ENCODE measurements around the gene GRPEL1. TPM values are rescaled to one million over a fixed set of nuclear protein-coding genes. Genes with fewer than 3 reads are reported as not detected.

The GRPEL1 gene
- polyA plus RNA-seq, 1 donor from 2014 or later, result 28.5 TPM

GRCh38 chr4:7115557-7116340, 47.9 kb upstream of the GRPEL1 start:
- Histone ChIP-seq H3K79me2 (replicated peaks; ENCODE audit: insufficient read depth, low read length) (no peaks in the 10 kb centered on the region), H3K9me2 (ENCODE audit: insufficient read depth, low read length) (no peaks in the 10 kb centered on the region), H3K4me3 (ENCODE audit: low read length) (no peak overlapping the region), H3K36me3 (ENCODE audit: insufficient read depth, low read length) (no peaks in the 10 kb centered on the region), H3F3A (ENCODE audit: insufficient read depth, low read length, poor library complexity, severe bottlenecking) (no peaks in the 10 kb centered on the region), H3K9me3 (ENCODE audit: low read length) (no peaks in the 10 kb centered on the region), H3K27ac (ENCODE audit: low read length) (no peak overlapping the region), H3K4me2 (ENCODE audit: low read length) (no peak overlapping the region), H4K20me1 (ENCODE audit: insufficient read depth) (no peaks in the 10 kb centered on the region), H2AFZ (ENCODE audit: low read depth, low read length) (no peak overlapping the region), H3K27me3 (ENCODE audit: insufficient read depth, low read depth, low read length) (no peaks in the 10 kb centered on the region), H3K9ac (ENCODE audit: low read length) (no peak overlapping the region)
- TF ChIP-seq CTCF (IDR thresholded peaks at IDR 0.05; ENCODE audit: poor library complexity, severe bottlenecking) (no peak), TAF1 (IDR thresholded peaks at IDR 0.05; ENCODE audit: low read depth) (no peak), POLR2AphosphoS5 (IDR thresholded peaks at IDR 0.05) (no peak), EZH2 (IDR thresholded peaks at IDR 0.05; ENCODE audit: borderline replicate concordance, insufficient read depth, low read length, poor library complexity, severe bottlenecking) (no peak), MXI1 (conservative IDR thresholded peaks at IDR 0.05; ENCODE audit: poor library complexity, severe bottlenecking) (no peak), RAD21 (conservative IDR thresholded peaks at IDR 0.05) (no peak), EP300 (conservative IDR thresholded peaks at IDR 0.05; ENCODE audit: poor library complexity, severe bottlenecking) (no peak), SMC3 (conservative IDR thresholded peaks at IDR 0.05; ENCODE audit: poor library complexity) (no peak)
- TF ChIP-seq, protein P1, sequence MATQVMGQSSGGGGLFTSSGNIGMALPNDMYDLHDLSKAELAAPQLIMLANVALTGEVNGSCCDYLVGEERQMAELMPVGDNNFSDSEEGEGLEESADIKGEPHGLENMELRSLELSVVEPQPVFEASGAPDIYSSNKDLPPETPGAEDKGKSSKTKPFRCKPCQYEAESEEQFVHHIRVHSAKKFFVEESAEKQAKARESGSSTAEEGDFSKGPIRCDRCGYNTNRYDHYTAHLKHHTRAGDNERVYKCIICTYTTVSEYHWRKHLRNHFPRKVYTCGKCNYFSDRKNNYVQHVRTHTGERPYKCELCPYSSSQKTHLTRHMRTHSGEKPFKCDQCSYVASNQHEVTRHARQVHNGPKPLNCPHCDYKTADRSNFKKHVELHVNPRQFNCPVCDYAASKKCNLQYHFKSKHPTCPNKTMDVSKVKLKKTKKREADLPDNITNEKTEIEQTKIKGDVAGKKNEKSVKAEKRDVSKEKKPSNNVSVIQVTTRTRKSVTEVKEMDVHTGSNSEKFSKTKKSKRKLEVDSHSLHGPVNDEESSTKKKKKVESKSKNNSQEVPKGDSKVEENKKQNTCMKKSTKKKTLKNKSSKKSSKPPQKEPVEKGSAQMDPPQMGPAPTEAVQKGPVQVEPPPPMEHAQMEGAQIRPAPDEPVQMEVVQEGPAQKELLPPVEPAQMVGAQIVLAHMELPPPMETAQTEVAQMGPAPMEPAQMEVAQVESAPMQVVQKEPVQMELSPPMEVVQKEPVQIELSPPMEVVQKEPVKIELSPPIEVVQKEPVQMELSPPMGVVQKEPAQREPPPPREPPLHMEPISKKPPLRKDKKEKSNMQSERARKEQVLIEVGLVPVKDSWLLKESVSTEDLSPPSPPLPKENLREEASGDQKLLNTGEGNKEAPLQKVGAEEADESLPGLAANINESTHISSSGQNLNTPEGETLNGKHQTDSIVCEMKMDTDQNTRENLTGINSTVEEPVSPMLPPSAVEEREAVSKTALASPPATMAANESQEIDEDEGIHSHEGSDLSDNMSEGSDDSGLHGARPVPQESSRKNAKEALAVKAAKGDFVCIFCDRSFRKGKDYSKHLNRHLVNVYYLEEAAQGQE (IDR thresholded peaks at IDR 0.05; ENCODE audit: borderline replicate concordance), result no peak

GRCh38 chr4:7112656-7113055, 44.8 kb upstream of the GRPEL1 start:
- Histone ChIP-seq H3K9me3 (ENCODE audit: low read length) (no peaks in the 10 kb centered on the region), H3K4me3 (ENCODE audit: low read length) (no peak overlapping the region), H3K79me2 (replicated peaks; ENCODE audit: insufficient read depth, low read length) (no peaks in the 10 kb centered on the region), H3F3A (ENCODE audit: insufficient read depth, low read length, poor library complexity, severe bottlenecking) (no peaks in the 10 kb centered on the region), H2AFZ (ENCODE audit: low read depth, low read length) (no peak overlapping the region), H3K9ac (ENCODE audit: low read length) (no peak overlapping the region), H3K9me2 (ENCODE audit: insufficient read depth, low read length) (no peaks in the 10 kb centered on the region), H3K27me3 (ENCODE audit: insufficient read depth, low read depth, low read length) (no peaks in the 10 kb centered on the region), H3K36me3 (ENCODE audit: insufficient read depth, low read length) (no peaks in the 10 kb centered on the region), H3K27ac (ENCODE audit: low read length) (no peak overlapping the region), H4K20me1 (ENCODE audit: insufficient read depth) (no peaks in the 10 kb centered on the region), H3K4me2 (ENCODE audit: low read length) (no peak overlapping the region)
- TF ChIP-seq CTCF (IDR thresholded peaks at IDR 0.05; ENCODE audit: poor library complexity, severe bottlenecking) (no peak), RAD21 (conservative IDR thresholded peaks at IDR 0.05) (no peak), POLR2AphosphoS5 (IDR thresholded peaks at IDR 0.05) (no peak), EP300 (conservative IDR thresholded peaks at IDR 0.05; ENCODE audit: poor library complexity, severe bottlenecking) (no peak), MXI1 (conservative IDR thresholded peaks at IDR 0.05; ENCODE audit: poor library complexity, severe bottlenecking) (no peak), TAF1 (IDR thresholded peaks at IDR 0.05; ENCODE audit: low read depth) (no peak), SMC3 (conservative IDR thresholded peaks at IDR 0.05; ENCODE audit: poor library complexity) (no peak), EZH2 (IDR thresholded peaks at IDR 0.05; ENCODE audit: borderline replicate concordance, insufficient read depth, low read length, poor library complexity, severe bottlenecking) (no peak)
- TF ChIP-seq, protein P1 (IDR thresholded peaks at IDR 0.05; ENCODE audit: borderline replicate concordance), result no peak

Data from neural cell (in vitro differentiated cells).